NB4 (cell line): ENCODE measurements around the gene GRID2.

ENCODE experiments used
- DNase-seq: peaks from one replicate; pipeline ENCODE4 v3.0.0; 2010; ENCODE audit warnings: low read depth
- H3K4me3 ChIP-seq: one replicate; pipeline ENCODE4 v1.5.1; 2011; ENCODE audit warnings: mild to moderate bottlenecking, low read depth, low read length, moderate library complexity
- MAX ChIP-seq: IDR thresholded peaks from 2 replicates; pipeline ENCODE4 v1.6.1; 2011; ENCODE audit warnings: low read depth, low read length
- MYC ChIP-seq: IDR thresholded peaks from 2 replicates; pipeline ENCODE4 v1.6.1; 2011; ENCODE audit warnings: low read depth, low read length
- POLR2A ChIP-seq: IDR thresholded peaks from 2 replicates; pipeline ENCODE4 v1.6.1; 2011; ENCODE audit warnings: mild to moderate bottlenecking; ENCODE audit not compliant: insufficient read length; ENCODE audit errors: extremely low read depth
- TF ChIP-seq, protein P1 (sequence below): IDR thresholded peaks from one replicate; pipeline ENCODE4 v1.5.1; 2012; ENCODE audit warnings: low read depth, low read length

GRID2 gene

GRCh38 chr4:93061826-93062225, 758.1 kb downstream of the GRID2 start:
- TF ChIP-seq MAX: no peak
- no peak for TF ChIP-seq POLR2A
- TF ChIP-seq, protein P1, sequence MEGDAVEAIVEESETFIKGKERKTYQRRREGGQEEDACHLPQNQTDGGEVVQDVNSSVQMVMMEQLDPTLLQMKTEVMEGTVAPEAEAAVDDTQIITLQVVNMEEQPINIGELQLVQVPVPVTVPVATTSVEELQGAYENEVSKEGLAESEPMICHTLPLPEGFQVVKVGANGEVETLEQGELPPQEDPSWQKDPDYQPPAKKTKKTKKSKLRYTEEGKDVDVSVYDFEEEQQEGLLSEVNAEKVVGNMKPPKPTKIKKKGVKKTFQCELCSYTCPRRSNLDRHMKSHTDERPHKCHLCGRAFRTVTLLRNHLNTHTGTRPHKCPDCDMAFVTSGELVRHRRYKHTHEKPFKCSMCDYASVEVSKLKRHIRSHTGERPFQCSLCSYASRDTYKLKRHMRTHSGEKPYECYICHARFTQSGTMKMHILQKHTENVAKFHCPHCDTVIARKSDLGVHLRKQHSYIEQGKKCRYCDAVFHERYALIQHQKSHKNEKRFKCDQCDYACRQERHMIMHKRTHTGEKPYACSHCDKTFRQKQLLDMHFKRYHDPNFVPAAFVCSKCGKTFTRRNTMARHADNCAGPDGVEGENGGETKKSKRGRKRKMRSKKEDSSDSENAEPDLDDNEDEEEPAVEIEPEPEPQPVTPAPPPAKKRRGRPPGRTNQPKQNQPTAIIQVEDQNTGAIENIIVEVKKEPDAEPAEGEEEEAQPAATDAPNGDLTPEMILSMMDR: no peak
- no peak for TF ChIP-seq MYC
- H3K4me3 ChIP-seq: no peak overlapping the region
- no peak for DNase-seq

- no peak overlapping the region for H3K4me3 ChIP-seq
- no peak for TF ChIP-seq MAX
- no peak for TF ChIP-seq POLR2A
- TF ChIP-seq, protein P1: no peak
- TF ChIP-seq MYC: no peak
- no peak for DNase-seq
These were observed 759.6 kb downstream of the GRID2 start for GRCh38 chr4:93063325-93063724.

DNA sequence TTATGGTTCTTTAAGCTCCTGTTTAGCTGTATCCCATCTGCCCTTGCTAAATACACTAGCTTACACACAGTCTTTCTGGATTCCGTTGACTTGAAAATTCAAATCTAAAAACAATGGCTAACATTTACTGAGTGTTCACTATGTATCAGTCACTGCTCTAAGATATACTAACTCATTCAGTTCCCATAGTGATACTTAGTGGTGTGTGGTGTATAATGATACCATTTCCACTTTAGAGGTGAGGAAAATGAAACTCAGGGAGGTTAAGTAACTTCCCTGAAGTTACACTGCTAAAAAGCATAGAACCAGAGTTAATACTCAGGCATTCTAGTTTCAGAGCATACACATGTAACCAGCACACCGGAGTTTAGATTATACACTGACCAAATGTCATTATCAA, 762.0 kb downstream of the GRID2 start:
- no peak overlapping the region for H3K4me3 ChIP-seq
- no peak for DNase-seq
- no peak for TF ChIP-seq MAX
- TF ChIP-seq POLR2A: no peak
- TF ChIP-seq, protein P1: no peak
- no peak for TF ChIP-seq MYC

GRCh38 chr4:93066749-93067148, 763.0 kb downstream of the GRID2 start:
- DNase-seq: no peak
- TF ChIP-seq, protein P1: no peak
- TF ChIP-seq MAX: no peak
- no peak for TF ChIP-seq POLR2A
- no peak for TF ChIP-seq MYC
- no peak overlapping the region for H3K4me3 ChIP-seq

DNA sequence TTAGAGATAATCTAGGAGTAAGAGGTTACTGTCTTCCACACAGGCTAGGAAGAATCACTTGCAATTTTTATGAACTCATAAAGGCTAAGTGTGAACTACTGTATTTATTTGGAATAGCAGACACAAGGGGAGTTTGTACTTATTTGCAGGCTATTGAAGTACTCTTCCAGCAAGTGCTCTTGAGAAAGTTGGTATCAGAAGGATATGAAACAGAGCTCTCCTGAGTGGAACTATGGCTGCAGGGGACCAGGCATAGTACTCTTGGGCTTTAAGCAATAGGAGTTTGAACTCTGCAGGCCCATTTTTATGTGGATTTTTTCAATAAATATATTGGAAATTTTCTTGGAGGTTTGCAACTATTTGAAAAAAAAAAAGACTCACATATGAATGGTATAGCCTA, 768.5 kb downstream of the GRID2 start:
- DNase-seq: no peak
- H3K4me3 ChIP-seq: no peak overlapping the region
- TF ChIP-seq MYC (no peak), MAX (no peak), POLR2A (no peak)
- TF ChIP-seq, protein P1: no peak

GRCh38 chr4:93080316-93080715, 776.5 kb downstream of the GRID2 start:
- DNase-seq: no peak
- TF ChIP-seq, protein P1: no peak
- TF ChIP-seq MAX (no peak), MYC (no peak), POLR2A (no peak)
- no peak overlapping the region for H3K4me3 ChIP-seq
